SIG-M5 (cell line): ENCODE results near the gene INPP4A.

Experiments
- DNase-seq: peaks from one replicate; lab custom pipeline; 2025; lab: John Stamatoyannopoulos, UW

INPP4A gene

DNA sequence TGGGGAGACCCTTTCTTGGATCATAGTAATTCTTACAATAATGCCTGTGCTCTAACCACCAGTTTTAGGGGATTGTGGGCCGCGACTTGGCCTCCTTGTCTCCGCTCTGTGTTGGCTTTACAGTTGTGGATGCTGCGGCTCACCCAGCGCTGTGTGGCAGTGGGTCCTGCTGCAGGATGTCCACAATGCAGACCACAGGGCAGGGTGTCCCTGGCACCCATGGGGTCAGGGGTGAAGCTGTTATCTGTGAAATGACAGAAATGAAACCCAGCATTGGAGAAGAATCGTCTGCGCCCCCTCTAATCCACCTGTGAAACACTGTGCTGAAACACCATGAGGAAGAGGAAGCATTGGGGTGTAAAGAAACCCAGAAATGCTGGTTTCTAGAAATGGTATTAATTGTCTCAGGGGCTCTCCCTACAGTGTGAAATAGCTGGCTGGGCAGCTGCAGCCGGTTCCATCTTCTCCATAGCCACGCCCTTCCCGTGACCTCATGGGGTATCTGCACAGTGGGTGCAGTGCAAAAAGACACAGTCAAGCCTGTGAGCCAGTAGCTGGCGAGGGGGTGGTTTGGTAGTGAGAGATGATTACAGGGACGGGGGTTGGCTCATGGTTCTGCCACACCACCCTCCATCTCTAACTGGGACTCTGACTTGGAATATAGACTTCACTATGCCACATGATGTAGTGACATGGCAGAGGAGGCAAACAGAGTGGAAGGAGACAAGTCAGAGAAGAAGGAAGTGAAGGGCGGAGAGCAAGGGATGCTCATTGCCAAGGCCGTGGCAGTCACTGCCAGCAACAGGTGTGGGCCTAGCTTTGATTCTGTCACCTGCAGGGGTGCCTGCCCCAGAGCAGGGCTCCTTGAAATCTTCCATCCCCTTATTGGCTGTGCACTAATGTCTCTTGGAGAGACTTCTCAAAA, 16.2 kb downstream of the INPP4A start:
- DNase-seq: peak; percentile 28

DNA sequence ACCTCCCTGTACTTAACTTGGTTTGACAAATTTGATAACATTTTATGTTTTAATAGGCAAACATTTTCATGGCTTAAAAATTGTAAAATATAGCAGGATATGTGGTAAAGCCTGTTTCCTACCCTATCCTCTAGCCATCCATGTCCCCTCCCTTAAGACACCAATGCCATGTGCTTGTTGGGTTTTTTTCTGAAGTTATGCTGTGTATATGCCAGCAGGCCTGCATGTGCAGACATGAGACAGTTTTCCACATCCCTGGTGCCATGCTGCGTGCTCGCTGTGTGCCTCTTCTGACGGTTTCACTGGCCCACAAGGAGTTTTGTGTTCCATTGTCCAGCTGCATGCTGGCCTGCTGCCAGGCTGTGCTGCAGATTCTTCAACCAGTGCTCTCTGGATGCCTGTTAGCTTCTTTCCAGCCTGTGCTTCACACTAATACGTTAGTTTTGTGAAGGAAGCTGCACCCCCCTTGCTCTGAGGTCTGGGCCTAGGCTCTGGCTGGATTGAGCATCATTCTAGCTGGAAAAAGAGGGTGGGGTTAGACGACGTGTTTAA, 16.9 kb downstream of the INPP4A start:
- DNase-seq: no peak

DNA sequence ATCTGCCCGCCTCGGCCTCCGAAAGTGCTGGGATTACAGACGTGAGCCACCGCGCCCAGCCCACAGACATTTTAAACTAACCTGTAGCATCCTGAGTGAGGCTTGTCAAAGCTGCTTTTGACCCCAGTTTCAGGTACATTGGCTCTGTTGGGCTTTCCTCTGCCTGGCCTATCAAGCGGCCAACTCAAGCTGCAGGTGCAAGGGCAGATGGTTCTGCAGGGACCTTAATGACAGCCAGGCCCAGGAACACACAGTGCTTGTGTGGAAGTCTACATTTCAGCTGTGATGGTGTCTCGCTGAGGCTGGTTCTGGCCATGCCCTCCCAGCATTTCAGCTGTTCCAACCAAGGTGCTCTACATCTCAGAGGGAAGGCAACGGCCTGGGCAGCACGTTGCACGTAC, 18.4 kb downstream of the INPP4A start:
- DNase-seq: no peak

DNA sequence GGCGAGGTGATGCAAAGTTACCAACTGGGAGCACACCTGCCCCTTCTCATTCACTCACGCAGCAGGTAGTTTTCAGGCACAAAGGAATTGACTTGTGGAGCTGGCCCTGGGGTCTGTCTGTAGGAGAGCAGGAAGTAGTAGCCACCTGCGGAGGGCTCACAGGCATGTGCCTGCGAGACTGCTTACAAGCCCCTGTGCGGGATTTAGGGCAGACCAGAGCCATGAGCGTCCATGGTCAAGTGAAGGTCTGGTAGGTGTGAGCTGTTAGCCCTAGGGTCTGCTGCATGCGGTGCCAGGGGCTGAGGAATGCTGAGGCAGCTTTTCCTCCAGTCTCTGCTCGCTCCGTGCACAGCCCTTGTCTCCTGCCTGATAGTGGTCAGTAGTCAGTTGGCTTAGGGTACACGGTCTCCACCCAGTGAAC, 18.9 kb downstream of the INPP4A start:
- no peak for DNase-seq

DNA sequence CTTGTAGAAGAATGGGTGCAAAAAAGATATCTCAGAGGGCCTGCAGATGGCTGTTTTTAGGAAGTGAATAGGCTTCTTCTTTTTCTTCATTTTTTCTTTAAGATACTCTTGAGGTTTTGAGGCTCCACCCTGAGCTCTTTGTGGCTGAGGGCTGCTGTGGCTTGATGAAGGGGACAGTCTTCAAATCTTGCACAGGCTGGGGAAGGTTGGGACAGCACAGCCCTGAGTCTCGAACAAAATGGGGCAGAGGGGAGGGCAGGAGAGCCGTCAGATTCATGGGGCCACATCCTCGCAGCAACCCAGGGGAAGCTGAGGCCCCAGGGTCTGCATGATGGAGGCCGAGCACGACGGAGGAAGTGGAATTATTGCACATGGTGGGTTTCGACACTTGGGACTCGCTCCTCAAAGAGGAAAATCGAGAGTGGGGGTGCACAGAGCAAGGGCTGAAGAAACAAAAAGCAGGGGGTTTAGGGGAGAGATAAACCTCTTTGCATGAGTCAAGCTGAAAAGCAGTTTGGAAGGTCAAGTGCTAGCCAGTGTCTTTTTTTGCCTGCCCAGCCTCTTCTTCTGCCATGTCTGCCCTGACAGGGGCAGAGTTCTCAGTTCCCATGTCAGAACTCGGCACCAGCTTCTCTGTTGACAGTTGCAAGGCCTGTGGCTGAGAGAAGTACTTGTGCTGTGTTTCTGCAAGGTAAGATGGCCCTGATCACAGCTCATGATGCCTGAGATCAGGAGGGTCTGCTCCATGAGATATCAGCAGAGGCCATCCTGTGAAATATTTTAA, 19.5 kb downstream of the INPP4A start:
- peak; percentile 89 for DNase-seq

DNA sequence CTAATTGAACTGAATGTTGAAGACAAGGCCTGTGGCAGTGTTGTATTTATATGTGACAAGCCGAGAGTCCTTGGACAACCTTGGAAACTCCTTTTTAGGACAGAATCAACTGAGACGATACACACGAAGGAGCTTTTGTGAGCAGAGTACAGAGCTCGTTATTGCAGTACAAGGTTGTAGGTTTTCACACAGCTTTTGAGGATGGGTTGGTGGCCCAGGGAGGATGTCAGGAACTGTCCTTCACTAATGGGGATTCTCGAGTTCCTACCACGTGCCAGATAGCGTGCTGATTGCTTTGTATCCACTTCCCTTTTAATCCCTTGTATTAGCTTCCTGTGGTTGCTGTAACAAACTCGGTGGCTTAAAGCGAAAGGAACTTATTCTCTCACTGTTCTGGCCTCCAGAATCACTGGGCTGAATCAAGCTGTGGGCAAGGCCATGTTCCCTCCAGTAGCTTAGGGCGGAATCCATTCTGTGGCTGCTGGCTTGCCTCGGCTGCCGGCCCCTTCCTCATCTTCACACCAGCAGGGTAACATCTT, 20.2 kb downstream of the INPP4A start:
- peak; percentile 95 for DNase-seq

DNA sequence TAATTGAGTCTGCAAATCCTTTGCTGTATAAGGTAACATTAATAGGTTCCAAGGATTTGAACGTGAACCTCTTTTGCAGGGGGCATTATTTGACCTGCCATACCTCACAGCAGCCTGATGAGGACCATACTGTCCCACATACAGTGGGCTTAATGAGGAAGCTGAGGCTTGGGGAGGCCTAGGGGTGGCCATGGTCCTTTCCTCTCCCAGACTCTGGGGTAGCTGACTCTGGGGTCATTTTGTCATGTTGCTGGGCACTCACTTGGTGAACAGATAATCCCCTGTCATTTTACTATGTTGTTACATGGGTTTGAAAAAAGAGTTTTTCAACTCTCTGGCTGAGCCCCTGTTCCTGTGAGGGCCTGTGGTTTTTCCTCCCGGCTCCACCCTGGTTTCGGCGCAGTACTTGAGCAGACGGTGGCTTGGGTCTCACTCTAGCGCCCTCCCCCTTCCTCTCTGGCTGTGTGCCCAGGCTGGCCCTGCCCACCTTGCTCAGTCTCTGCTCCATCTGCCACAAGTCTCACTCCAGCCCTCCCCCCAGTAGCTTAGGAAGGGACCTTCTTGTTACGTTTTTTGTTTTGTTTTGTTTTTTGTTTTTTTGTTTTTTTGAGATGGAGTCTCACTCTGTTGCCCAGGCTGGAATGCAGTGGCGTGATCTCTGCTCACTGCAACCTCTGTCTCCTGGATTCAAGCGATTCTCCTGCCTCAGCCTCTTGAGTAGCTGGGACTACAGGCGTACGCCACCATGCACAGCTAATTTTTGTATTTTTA, 21.0 kb downstream of the INPP4A start:
- DNase-seq: peak; percentile 31

DNA sequence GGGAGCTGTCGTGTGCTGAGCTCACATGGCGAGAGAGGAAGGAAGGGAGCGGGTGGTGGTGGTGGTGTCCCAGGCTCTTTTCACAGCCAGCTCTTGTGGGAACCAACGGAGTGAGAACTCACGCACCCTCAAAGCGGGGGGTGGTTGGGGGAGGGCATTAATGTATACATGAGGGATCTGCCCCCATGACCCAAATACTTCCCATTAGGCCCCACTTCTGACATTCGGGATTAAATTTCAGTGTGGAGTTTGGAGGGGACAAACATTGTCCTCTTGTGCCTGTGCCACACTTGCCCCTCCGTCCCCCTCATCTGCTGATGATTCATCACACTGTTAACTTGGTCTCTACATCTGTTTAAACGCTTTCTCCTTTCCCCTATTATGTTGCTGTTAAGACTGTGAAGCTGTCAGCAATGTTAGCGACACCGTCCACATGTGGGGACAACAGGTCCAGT, 22.5 kb downstream of the INPP4A start:
- DNase-seq: no peak

DNA sequence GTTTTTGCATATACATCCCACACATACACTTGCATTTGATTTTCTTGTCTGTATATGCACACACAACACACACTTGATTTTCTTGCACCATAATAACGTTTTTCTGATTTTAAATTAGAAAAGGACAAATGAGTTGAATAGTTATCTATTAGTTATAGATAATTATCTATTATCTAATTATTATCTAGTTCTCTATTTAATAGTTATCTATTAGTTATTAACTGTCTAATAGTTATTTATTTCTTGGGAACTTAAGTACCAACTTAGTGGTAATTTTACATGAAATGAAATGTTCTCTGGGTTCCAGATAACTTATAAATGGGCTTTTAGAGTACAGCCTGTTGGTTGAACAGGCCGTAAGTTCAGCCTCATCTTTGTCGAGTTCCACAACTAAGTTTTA, 23.0 kb downstream of the INPP4A start:
- no peak for DNase-seq

DNA sequence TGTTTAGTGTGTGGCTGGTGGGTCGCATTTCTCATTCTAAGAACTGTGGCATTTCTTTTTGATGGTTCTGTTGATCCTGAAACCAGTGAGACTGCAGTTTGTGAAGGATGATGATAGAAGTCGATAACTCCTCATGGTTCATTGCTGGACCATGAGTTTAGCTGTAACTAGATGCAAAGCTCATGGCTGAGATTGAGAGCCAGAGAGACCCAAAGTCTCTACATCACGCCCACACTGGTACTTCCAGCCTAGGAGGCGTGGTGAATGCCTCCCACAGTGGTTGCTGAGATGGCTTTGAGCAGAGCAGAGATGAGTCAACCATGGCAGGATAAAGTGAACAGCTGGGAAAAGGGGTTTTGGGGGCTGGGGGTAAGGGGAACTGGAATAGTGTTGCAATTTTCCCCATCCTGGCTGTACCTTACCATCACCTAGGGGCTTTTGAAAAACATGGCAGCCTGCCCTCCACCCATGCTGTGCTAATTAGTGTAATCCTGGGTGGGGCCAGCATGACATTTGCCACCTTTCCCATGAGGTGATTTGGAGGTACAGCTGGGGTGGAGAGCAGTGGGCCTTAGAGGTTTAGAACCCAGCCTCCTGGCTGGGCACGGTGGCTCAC, 24.1 kb downstream of the INPP4A start:
- no peak for DNase-seq

DNA sequence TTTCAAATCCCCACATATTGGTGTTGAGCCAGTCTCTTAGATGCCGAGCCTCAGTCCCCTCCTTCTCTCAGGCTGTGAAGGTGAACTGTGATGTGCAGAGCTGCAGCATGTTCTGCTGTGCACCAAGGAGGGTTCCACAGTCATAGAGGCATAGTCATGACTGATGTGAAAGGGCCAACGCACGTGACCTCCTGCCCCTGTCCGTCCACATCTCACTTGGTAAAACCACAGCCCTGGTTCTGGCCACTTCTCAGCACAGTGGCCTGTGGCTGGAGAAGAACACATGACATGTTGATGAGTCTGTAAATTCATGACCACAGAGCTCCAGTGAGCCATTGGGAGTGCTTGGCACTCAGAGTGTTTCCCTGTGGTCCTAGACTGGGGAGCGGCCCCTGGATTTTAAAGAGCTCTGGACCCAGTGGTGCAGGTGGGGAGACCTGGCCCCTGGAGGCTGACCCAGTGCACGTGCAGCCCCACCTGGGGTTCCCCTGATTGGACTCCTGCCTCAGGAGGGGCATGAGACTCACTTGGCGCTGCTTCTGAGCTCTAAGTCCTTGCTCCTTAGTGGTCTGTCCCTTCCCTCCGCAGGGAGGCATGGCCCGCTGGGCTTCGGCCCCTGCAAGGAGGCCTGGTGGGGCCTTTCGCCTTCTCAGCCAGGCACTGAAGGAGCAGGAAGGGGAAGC, 25.3 kb downstream of the INPP4A start:
- no peak for DNase-seq

DNA sequence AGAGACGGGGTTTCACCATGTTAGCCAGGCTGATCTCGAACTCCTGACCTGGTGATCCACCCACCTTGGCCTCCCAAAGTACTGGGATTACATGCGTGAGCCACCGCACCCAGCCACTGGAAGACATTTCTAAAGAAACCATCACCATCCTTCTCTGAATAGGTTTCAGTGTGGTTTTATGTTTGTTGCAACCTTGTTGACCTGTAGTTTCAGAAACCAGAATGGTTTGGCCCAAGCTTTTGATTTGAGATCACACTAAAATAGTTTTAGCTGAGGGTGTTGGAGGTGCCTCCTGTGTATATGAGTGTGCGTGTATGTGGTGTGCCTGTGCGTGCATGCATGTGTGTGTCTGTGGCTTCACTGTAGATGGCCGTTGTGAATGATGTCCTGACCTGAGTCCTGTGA, 26.2 kb downstream of the INPP4A start:
- no peak for DNase-seq

DNA sequence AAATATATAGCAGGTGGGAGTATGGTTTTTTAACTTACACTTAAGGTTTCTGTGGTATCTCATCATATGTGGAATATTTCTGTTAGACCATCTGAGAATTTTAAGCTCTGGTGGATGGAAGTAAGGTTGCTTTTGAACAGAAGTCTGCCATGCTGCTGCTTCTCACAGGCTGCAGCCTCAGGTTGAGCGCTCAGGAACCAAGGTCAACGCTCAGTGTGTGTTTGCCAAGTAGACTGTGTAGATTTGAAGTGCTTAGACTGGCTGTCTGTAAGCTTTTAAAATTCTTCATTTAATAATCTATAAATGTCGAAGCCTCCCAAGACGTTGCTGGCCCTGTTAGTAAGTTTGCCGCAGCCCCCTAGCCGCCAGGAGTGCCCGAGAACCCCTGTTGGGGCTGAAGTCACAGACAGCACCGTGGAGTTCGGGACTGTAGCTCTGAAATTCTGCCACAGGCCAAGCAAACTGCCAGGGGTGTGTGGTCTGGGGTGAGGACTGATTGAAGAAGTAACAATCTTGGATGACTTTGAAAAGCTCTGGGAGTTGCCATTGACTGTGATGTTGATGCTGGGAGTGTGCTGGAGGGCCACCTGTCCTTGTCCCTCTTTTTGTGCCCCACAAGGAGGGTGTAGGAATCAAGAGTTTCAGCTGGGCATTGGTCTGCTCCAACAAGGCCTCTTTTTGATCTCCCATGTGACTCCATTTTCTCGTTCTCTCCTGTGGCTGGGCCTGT, 26.9 kb downstream of the INPP4A start:
- DNase-seq: no peak

DNA sequence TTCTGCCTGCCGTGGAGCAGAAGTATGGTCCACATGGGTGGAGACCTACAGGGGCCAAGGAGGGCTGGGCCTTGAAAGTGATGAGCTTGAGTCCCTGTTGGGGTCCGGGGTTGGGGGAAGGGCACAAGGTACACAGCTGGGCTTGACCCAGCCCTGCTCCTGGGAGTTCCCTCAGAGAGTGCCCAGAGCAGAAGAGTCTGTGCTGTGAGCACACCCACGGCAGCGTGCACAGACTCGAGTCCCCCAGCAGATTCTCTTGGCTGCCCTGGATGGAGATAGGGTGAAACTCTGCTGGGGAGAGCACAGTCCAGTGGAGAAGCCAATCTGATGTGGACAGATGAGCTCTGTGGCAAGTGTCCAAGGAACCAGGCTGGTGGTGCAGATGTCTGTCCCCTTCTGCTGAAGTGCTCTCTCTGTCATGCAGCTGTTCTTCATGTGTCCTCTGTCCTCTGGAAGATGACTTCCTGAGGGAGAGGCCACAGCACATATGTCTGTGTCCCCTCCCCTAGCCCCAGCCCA, 27.5 kb downstream of the INPP4A start:
- no peak for DNase-seq

DNA sequence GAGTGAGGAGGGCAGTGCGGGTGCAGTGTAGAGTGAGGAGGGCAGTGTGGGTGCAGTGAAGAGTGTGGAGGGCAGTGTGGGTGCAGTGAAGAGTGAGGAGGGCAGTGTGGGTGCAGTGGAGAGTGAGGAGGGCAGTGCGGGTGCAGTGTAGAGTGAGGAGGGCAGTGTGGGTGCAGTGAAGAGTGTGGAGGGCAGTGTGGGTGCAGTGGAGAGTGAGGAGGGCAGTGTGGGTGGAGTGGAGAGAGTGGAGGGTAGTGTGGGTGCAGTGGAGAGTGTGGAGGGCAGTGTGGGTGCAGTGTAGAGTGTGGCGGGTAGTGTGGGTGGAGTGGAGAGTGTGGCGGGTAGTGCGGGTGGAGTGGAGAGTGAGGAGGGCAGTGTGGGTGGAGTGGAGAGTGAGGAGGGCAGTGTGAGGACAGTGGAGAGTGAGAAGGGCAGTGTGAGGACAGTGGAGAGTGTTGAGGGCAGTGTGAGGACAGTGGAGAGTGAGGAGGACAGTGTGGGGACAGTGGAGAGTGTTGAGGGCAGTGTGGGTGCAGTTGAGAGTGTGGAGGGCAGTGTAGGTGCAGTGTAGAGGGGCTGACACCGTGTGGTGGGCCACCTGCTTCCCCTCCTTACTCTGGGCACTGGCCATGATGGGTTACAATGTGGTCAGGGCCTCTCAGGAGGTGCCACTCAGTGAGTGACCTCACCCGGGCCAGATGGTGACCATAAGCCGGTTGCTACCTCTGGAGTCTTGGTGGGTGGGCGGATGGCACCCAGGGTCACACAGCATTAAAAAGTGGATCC, 28.5 kb downstream of the INPP4A start:
- no peak for DNase-seq

DNA sequence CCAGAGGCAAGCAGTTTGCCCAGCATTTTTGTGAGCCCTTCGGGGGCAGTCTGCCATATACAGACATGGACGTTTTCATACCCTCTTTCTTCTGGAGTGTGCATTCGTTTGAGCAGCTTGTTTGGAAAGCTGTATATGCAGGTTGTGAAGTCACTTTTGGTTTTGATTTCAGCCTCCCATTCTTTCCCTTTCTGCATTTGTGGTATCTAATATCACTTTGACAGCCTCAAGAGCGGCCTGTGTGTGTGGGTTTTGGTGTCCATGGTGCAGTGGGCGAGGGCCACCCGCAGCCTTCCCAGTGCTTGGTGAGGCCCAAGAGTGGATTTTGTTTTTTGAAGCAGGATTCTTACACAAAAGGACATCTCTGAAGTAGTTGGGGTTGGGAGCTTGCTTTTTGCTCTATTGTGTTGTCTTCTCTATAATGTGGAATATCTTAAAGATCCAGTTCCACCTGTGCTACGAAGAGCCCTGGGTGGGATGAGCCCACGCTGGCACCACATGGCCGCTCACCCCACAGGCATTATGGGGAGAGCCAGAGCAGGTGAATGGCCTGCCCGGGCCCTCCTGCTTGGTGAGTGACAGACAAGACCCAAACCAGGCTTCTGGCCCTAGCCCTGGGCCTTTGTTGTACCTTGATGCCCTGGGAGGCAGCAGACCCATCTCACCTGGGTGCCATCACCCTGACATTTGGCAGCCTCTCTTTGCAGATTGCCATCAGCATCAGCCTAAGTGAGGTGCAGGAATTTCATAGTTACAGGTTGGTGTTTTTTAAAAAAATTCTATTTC, 29.5 kb downstream of the INPP4A start:
- DNase-seq: no peak

DNA sequence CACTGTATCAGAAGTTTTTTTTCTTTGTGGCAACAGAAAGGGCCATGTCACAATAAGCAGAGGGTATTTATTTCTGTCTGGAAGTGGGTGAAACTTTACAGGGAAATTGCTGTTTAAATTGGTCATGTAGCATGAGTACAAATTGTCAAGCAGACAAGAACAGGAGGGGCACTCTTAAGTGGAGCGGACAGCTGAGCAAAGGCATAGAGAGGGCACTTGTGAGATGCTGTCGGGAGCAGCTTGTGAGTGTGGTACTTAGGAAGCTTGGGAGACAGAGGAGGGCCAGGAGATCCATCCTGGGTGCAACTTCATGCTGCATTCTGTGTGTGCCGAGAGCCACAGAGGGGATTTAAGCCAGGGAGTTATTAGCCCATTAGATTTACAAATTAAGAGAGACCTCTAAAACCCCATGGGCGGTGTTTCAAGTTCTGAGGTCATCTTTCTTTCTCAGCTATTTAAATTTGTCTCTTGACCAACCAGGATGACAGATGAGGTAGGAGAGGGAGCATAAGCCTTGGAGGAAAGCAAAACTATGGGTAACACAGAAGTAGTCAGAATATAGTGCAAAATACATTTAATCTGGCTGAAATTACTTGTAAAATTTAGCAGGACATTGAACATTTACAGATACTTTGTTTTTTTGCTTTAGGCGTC, 30.4 kb downstream of the INPP4A start:
- no peak for DNase-seq
